ENCODE measurements around the gene UMODL1.

UMODL1 gene

GRCh38 chr21:42143111-42143510, 72.0 kb downstream of the UMODL1 start (continued):
- no peak for TF ChIP-seq AEBP2 (tag by site-specific recombination; IDR thresholded peaks at IDR 0.05; ENCODE audit: borderline replicate concordance)
- TF ChIP-seq BCL11A (tag by site-specific recombination; IDR thresholded peaks at IDR 0.05; ENCODE audit: low read depth) = no peak
- TF ChIP-seq ZNF449 (tag by site-specific recombination; IDR thresholded peaks at IDR 0.05) = no peak

- H3K4me3 ChIP-seq (ENCODE audit: low read depth, low read length) = no peak overlapping the region
- ChIA-PET CTCF (interaction anchor here (1.0 to 3.6 kb wide), 9 partner anchors 10 to 393 kb away, joined by 3 to 46 read pairs (median 7); no protein-coding TSS in a partner anchor), POLR2A (no interaction called here)
- no peaks in the 10 kb centered on the region for H3K36me3 ChIP-seq (ENCODE audit: control insufficient read depth in 2 of 2, insufficient read depth in 1 of 2, low read length in 2 of 2)
- no peaks in the 10 kb centered on the region for H3K9me3 ChIP-seq (ENCODE audit: control insufficient read depth, insufficient read depth, low read depth, low read length)
- H3K27ac ChIP-seq (ENCODE audit: extremely low read depth, low read depth, low read length) = no peak overlapping the region
- no peaks in the 10 kb centered on the region for H3K4me1 ChIP-seq (ENCODE audit: control insufficient read depth, insufficient read depth, low read length)
- TF ChIP-seq ZNF510 (tag by site-specific recombination; IDR thresholded peaks at IDR 0.05; ENCODE audit: insufficient replicate concordance) (no peak), ZNF654 (tag by site-specific recombination; IDR thresholded peaks at IDR 0.05; ENCODE audit: low read depth) (no peak), ZNF18 (tag by site-specific recombination; IDR thresholded peaks at IDR 0.05) (no peak), ZNF677 (tag by site-specific recombination; IDR thresholded peaks at IDR 0.05) (no peak), ZBTB17 (tag by site-specific recombination; IDR thresholded peaks at IDR 0.05) (peak; percentile 57), ZNF155 (tag by site-specific recombination; IDR thresholded peaks at IDR 0.05) (no peak), ZNF433 (tag by site-specific recombination; IDR thresholded peaks at IDR 0.05; ENCODE audit: low read depth) (no peak), ZNF416 (tag by site-specific recombination; IDR thresholded peaks at IDR 0.05) (no peak), ZSCAN5A (tag by site-specific recombination; IDR thresholded peaks at IDR 0.05) (no peak), SP2 (tag by site-specific recombination; IDR thresholded peaks at IDR 0.05) (no peak), ZNF585B (tag by site-specific recombination; IDR thresholded peaks at IDR 0.05) (no peak), YY2 (tag by site-specific recombination; IDR thresholded peaks at IDR 0.05) (no peak), ZNF341 (tag by site-specific recombination; IDR thresholded peaks at IDR 0.05; ENCODE audit: low read depth) (no peak), ZNF791 (tag by site-specific recombination; IDR thresholded peaks at IDR 0.05) (0 out of 2 replicates have a peak, but pooled peaks have one; percentile 14), ZNF10 (tag by site-specific recombination; IDR thresholded peaks at IDR 0.05) (no peak), GLI2 (tag by site-specific recombination; IDR thresholded peaks at IDR 0.05; ENCODE audit: borderline replicate concordance, low read depth) (no peak), ZFHX2 (tag by site-specific recombination; conservative IDR thresholded peaks at IDR 0.05) (peak; percentile 31; the same call in 1 of the 2 replicates), ZBTB20 (tag by site-specific recombination; IDR thresholded peaks at IDR 0.05) (no peak), ZBTB21 (tag by site-specific recombination; IDR thresholded peaks at IDR 0.05) (no peak), ZNF513 (tag by site-specific recombination; IDR thresholded peaks at IDR 0.05) (no peak), ZNF121 (tag by site-specific recombination; IDR thresholded peaks at IDR 0.05) (no peak), ZNF211 (tag by site-specific recombination; IDR thresholded peaks at IDR 0.05; ENCODE audit: low read depth) (no peak), ZNF623 (tag by site-specific recombination; IDR thresholded peaks at IDR 0.05) (no peak), ZSCAN23 (tag by site-specific recombination; IDR thresholded peaks at IDR 0.05) (no peak), PATZ1 (tag by site-specific recombination; IDR thresholded peaks at IDR 0.05) (no peak), ZNF660 (tag by site-specific recombination; IDR thresholded peaks at IDR 0.05) (no peak)
Measured at GRCh38 chr21:42144221-42144620, 73.1 kb downstream of the UMODL1 start.

Data from HEK293 (cell line).